Parathyroid adenoma (tissue), 2 donors: ENCODE results near the gene USP51.
"Not testable (repeated sequence)": the region's sequence is repeated elsewhere in the genome, so short reads cannot be mapped to it uniquely, and the experiment has no call there.

ENCODE experiments used
- H2AFZ ChIP-seq: fragments of 300-600 bp; sonication (generic); one replicate; pipeline ENCODE4 v1.7.0; 2017; ENCODE audit warnings: antibody characterized with exemption, mild to moderate bottlenecking
- H3K27ac ChIP-seq: fragments of 300-600 bp; sonication (generic); one replicate; pipeline ENCODE4 v1.7.0; 2017
- H3K27me3 ChIP-seq: fragments of 300-600 bp; sonication (generic); one replicate; pipeline ENCODE4 v1.7.0; 2017; ENCODE audit warnings: low read length; ENCODE audit not compliant: control insufficient read depth, insufficient read depth
- H3K36me3 ChIP-seq: fragments of 300-600 bp; sonication (generic); one replicate; pipeline ENCODE4 v1.7.0; 2017; ENCODE audit warnings: low read length; ENCODE audit not compliant: control insufficient read depth, insufficient read depth
- H3K4me1 ChIP-seq: fragments of 300-600 bp; sonication (generic); one replicate; pipeline ENCODE4 v1.7.0; 2017; ENCODE audit warnings: control low read depth
- H3K4me2 ChIP-seq: fragments of 300-600 bp; sonication (generic); one replicate; pipeline ENCODE4 v1.7.0; 2017; ENCODE audit warnings: low read length
- H3K4me3 ChIP-seq: fragments of 300-600 bp; sonication (generic); one replicate; pipeline ENCODE4 v1.7.0; 2017; ENCODE audit warnings: low read depth, low read length
- H3K79me2 ChIP-seq: fragments of 300-600 bp; sonication (generic); one replicate; pipeline ENCODE4 v1.7.0; 2017; ENCODE audit warnings: control low read depth
- H3K9ac ChIP-seq: fragments of 300-600 bp; sonication (generic); one replicate; pipeline ENCODE4 v1.7.0; 2017; ENCODE audit warnings: mild to moderate bottlenecking
- H3K9me3 ChIP-seq: fragments of 300-600 bp; sonication (generic); one replicate; pipeline ENCODE4 v1.7.0; 2017; ENCODE audit warnings: low read length; ENCODE audit not compliant: control insufficient read depth
- CTCF ChIP-seq: fragments of 300-600 bp; sonication (generic); IDR thresholded peaks from one replicate; pipeline ENCODE4 v1.7.0; 2017; ENCODE audit warnings: antibody characterized with exemption, mild to moderate bottlenecking
- donor health status: primary hyperparathyroidism.

The USP51 gene

GRCh38 chrX:55521687-55522086, 32.0 kb upstream of the USP51 start:
- H3K9me3 ChIP-seq: no peaks in the 10 kb centered on the region
- H3K27me3 ChIP-seq: no peaks in the 10 kb centered on the region
- H3K79me2 ChIP-seq: no peaks in the 10 kb centered on the region
- H3K27ac ChIP-seq: no peak overlapping the region
- H2AFZ ChIP-seq: no peak overlapping the region
- no peak overlapping the region for H3K4me2 ChIP-seq
- H3K4me3 ChIP-seq: no peak overlapping the region
- no peaks in the 10 kb centered on the region for H3K4me1 ChIP-seq
- no peaks in the 10 kb centered on the region for H3K36me3 ChIP-seq
- TF ChIP-seq CTCF: no peak
- no peak overlapping the region for H3K9ac ChIP-seq

GRCh38 chrX:55516794-55517481, 27.3 kb upstream of the USP51 start:
- not testable (repeated sequence) for H3K4me2 ChIP-seq, H2AFZ ChIP-seq, H3K4me1 ChIP-seq, H3K27me3 ChIP-seq, H3K9me3 ChIP-seq, H3K4me3 ChIP-seq, H3K27ac ChIP-seq, H3K36me3 ChIP-seq, H3K79me2 ChIP-seq, H3K9ac ChIP-seq

- not testable (repeated sequence) for H3K4me2 ChIP-seq, H3K79me2 ChIP-seq, H3K4me3 ChIP-seq
These were observed 23.5 kb upstream of the USP51 start for GRCh38 chrX:55513045-55513737.

GRCh38 chrX:55508410-55509152, 18.9 kb upstream of the USP51 start:
- not testable (repeated sequence) for H3K36me3 ChIP-seq, H3K4me3 ChIP-seq, H3K79me2 ChIP-seq, H3K4me2 ChIP-seq, H3K9me3 ChIP-seq, H3K27ac ChIP-seq, H3K9ac ChIP-seq, H2AFZ ChIP-seq, H3K4me1 ChIP-seq, H3K27me3 ChIP-seq

More at GRCh38 chrX:55513045-55513737, 23.5 kb upstream of the USP51 start:
- not testable (repeated sequence) for H3K9me3 ChIP-seq, H3K27me3 ChIP-seq, H3K9ac ChIP-seq, H3K27ac ChIP-seq, H3K36me3 ChIP-seq, H3K4me1 ChIP-seq, H2AFZ ChIP-seq

- H3K79me2 ChIP-seq, H3K4me2 ChIP-seq, H2AFZ ChIP-seq, H3K36me3 ChIP-seq, H3K4me1 ChIP-seq, H3K9ac ChIP-seq, H3K4me3 ChIP-seq, H3K27ac ChIP-seq, H3K9me3 ChIP-seq, H3K27me3 ChIP-seq: not testable (repeated sequence)
These were observed 18.1 kb upstream of the USP51 start for GRCh38 chrX:55507699-55508098.

- H3K79me2 ChIP-seq: not testable (repeated sequence)
These were observed 17.4 kb upstream of the USP51 start for GRCh38 chrX:55507010-55507409.

GRCh38 chrX:55490974-55491373, 1.3 kb upstream of the USP51 start:
- Histone ChIP-seq H3K27ac (no peak overlapping the region), H3K9me3 (no peaks in the 10 kb centered on the region), H3K9ac (no peak overlapping the region), H2AFZ (no peak overlapping the region), H3K27me3 (no peaks in the 10 kb centered on the region), H3K36me3 (no peaks in the 10 kb centered on the region), H3K79me2 (no peaks in the 10 kb centered on the region), H3K4me3 (no peak overlapping the region), H3K4me1 (no peaks in the 10 kb centered on the region), H3K4me2 (no peak overlapping the region)
- TF ChIP-seq CTCF: no peak

More at GRCh38 chrX:55507010-55507409, 17.4 kb upstream of the USP51 start:
- H3K4me1 ChIP-seq, H3K27ac ChIP-seq, H3K9ac ChIP-seq, H3K4me3 ChIP-seq, H3K9me3 ChIP-seq, H3K36me3 ChIP-seq, H2AFZ ChIP-seq, H3K4me2 ChIP-seq, H3K27me3 ChIP-seq: not testable (repeated sequence)
